ENCODE measurements around the gene RGP1.

Gene RGP1, protein sequence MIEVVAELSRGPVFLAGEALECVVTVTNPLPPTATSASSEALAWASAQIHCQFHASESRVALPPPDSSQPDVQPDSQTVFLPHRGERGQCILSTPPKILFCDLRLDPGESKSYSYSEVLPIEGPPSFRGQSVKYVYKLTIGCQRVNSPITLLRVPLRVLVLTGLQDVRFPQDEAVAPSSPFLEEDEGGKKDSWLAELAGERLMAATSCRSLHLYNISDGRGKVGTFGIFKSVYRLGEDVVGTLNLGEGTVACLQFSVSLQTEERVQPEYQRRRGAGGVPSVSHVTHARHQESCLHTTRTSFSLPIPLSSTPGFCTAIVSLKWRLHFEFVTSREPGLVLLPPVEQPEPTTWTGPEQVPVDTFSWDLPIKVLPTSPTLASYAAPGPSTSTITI

DNA sequence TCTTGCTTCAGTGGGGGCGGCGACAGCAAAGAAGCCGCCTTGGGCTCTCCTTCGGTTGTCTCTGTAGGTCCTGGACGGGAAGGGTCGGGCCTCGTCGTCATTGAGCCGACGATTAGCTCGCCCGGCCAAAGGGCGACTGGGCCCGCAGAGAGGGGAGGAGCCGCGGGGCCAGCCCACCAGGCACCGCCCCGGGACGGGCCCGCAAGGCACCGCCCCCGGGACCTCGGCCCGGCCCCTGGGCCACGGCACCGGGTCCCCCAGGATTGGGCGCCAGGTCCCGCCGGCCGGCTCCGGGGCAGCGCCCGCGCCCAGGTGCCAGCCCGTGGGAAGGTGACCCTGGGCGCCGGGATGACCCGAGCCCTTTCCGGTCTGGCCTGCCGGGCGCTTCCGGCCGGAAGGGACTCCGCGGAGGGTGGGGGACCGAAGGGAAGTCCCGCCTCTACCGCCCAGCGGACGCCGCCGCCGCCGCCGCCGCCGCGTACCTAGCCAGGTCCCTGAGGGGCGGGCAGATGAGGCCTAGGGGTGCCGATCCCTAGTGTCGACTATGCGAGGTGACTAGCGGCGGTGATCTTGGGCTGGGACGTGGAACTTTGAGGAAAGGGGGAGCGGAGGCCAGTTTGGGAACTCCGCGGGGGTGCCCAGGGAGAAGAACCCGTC lies at the start of gene RGP1, which contains the start of gene GBA2:
Gene RGP1, plus strand, starts transcription at position 430 of the 657 bp plus-strand sequence. CDS start 469 bp downstream, outside the sequence.
Gene GBA2, minus strand, starts transcription at position 371 of the 657 bp plus-strand sequence. CDS start 524 bp downstream, outside the sequence.
- FAIRE-seq: no peak
- DNase-seq (ENCODE audit: low spot score): peak; percentile 29

GRCh38 chr9:35700031-35700430 lies 49.1 kb upstream of the RGP1 start:
- no peak for FAIRE-seq
- DNase-seq (ENCODE audit: low spot score): no peak

- DNase-seq (ENCODE audit: low spot score) (no peak), FAIRE-seq (no peak)
Measured at GRCh38 chr9:35700942-35701341, 48.1 kb upstream of the RGP1 start.

DNA sequence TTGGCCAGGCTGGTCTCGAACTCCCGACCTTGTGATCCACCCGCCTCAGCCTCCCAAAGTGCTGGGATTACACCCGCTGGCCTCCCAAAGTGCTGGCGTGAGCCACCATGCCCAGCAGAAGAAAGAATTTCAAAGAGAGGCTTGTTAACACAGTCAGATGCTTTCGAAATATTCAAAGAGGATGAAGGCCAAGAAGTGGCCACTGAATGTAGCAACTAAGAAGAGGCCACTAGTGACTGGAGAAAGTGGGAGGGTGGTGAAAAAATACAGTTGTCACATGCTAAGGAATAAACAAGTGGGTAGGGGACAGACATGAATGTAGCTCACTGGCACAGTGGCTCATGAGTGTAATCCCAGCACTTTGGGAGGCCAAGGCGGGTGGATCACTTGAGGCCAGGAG lies 46.4 kb upstream of the RGP1 start:
- FAIRE-seq (no peak), DNase-seq (ENCODE audit: low spot score) (no peak)

- FAIRE-seq: no peak
- no peak for DNase-seq (ENCODE audit: low spot score)
Measured at GRCh38 chr9:35703906-35704672, 45.0 kb upstream of the RGP1 start.

DNA sequence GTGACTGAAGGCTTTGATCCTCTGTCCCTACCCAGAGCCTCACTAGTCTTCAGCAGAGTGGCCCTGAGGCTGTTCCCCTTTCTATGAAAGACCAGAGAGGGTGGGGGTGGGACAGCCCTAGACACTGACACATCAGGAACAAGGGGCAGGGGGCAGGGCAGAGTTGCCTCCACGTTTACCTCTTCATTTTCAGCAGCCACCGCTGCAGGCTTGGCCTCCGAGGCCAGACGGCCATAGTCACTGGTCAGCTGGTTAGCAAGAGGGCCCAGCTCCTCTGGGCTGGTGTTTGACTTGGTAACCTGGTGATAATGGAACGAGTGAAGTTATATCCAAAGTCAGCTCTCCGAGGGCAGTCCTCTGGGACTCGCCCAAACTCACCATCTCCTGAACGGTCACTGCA lies 43.7 kb upstream of the RGP1 start:
- FAIRE-seq (no peak), DNase-seq (ENCODE audit: low spot score) (no peak)

DNA sequence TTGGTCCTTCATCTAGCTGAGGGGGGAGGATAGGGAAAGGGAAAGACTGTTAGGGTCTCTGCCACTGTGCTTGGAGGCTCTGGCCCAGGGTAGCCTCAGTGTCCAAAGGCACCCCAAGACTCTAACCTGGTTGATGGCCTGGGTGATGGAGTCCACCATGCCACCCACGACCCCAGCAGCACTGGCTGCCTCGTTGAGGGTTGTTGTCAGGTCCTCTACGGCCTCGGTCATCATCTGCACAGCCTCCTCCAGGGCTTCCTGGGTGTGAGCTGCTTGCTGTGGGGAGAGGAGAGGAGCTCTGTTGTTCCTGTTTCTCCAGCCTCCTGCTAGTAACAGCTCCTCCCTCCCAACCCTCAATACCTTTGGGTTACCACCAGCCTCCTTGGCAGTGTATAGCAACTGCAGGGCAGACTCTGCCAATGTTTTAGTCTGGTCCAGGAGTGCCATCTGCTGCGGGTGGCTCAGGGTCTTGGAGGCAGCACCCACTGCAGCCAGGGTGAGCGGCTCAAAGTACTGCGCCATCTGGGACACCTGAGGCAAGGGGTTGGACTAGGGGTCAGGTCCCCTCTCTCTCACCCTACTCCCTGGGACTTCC lies 43.2 kb upstream of the RGP1 start:
- DNase-seq (ENCODE audit: low spot score): no peak
- no peak for FAIRE-seq

DNA sequence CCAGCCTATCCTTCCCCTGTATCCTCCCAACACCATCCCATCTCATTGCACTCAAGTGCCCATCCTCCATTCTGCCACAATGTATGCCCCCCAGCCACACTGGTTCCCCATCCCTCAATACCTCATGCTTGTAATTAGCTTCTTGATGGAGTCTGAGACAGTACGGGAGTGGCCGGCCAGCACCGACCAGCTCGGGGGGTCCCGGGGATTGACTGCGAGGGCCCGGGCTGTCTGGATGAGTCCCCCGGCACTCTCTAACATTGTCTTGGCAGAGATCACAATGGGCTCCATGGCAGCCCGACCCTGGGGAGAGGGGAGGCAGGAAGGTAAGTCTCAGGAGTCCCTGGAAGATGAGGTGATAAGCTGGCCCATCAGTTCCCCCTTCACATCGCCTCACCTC lies 42.1 kb upstream of the RGP1 start:
- DNase-seq (ENCODE audit: low spot score) (no peak), FAIRE-seq (no peak)

DNA sequence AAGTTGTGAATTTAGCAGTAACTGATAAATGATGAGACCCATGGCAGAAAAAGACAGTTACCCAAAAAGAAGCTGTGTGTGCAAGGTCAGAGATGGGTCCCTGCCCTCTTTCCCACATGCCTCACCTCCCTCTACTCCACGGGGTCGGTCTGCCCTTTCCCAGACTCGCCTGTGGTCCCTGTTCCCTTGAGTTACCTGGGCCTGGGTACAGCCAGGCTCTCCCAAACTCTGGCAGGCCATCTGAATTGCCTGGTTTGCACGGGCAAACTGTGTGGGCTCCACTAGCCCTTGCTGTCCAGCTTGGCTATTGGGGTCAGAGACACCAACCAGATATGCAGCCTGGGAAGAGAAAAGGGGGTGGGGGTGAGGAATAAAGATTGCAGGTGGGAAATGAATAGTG lies 40.9 kb upstream of the RGP1 start:
- FAIRE-seq (no peak), DNase-seq (ENCODE audit: low spot score) (no peak)

DNA sequence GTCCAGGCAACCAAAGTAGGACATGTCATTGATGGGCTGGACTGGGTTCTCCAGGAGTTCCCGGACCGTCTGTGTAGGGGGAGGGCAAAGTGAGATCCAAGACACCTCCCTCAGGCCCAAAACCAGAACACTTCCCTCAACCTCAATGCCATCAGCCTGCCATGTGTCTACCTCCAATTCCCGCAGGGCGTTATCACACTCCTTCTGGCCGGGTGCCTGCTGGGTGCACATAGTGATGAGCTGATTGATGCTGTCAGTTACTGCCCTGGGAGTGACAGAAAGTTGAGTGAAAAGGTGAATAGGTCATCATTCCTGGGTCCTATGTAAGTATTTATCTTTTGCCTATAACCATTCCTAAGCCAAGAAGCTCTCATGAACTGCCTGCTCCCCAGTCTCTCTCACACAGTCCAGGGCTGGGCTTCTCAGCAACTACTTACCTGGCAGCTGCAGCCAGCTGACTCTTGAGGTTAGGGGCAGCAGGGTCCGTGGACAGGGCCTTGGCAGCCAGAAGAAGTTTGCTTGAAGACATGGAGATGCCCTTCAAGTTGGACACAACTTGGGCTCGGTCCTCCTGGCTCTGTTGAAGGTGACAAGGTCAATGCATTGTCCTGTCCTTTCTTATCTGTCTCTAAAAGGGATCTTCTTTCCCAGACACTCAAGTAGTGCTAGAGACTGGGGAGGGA lies 38.1 kb upstream of the RGP1 start:
- FAIRE-seq (no peak), DNase-seq (ENCODE audit: low spot score) (no peak)

- FAIRE-seq (no peak), DNase-seq (ENCODE audit: low spot score) (no peak)
Measured at GRCh38 chr9:35711501-35712428, 37.3 kb upstream of the RGP1 start.

- DNase-seq (ENCODE audit: low spot score) (no peak), FAIRE-seq (no peak)
Measured at GRCh38 chr9:35712762-35713400, 36.2 kb upstream of the RGP1 start.

DNA sequence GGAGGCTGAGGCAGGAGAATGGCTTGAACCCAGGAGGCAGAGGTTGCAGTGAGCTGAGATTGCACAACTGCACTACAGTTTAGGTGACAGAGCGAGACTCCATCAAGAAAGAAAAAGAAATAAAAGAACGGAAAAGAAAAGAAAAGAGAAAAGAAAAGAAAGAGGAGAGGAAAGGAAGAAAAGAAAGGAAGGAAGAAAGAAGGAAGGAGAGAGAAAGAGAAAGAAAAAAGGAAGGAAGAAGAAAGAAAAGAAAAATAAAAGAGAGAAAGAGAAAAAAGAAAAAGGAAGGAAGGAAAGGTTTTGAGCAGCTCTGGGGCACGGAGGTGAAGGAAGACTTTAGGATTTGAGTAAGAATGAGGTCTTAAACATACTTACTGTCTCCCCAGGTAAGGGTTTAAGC lies 35.5 kb upstream of the RGP1 start:
- no peak for FAIRE-seq
- no peak for DNase-seq (ENCODE audit: low spot score)

DNA sequence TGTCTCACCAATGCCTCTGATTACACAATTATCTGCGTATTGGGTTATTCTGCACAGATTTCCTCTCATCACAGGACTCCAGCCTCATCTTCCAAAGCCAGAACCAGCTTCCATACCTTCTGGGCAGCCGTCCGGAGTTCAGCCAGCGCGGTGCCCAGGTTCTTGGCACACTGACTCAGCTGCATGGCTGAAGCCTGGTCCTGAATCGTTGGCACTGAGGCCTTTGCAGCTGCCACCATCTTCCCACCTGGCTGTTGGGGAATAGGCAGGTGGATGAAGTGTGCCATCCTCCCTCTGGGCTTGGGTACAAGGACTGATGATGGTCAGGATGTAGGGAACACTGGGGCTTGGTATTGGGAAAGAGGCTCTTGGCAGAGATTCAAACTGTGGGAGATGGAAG lies 35.0 kb upstream of the RGP1 start:
- FAIRE-seq (no peak), DNase-seq (ENCODE audit: low spot score) (no peak)

- FAIRE-seq (no peak), DNase-seq (ENCODE audit: low spot score) (no peak)
Measured at GRCh38 chr9:35714579-35715252, 34.4 kb upstream of the RGP1 start.

- FAIRE-seq: no peak
- no peak for DNase-seq (ENCODE audit: low spot score)
Measured at GRCh38 chr9:35716230-35716629, 32.9 kb upstream of the RGP1 start.

GRCh38 chr9:35717132-35717870 lies 31.8 kb upstream of the RGP1 start:
- DNase-seq (ENCODE audit: low spot score) (no peak), FAIRE-seq (no peak)

Data from RCC 7860 (cell line).